Neutrophil (primary cell): ENCODE data around the gene SYT6.
"Not testable (repeated sequence)": the region's sequence is repeated elsewhere in the genome, so short reads cannot be mapped to it uniquely, and the experiment has no call there.

Experiments
- H3K27ac ChIP-seq: fragments of 200-600 bp; sonication (generic); 2 replicates; pipeline ENCODE4 v1.5.1; 2016; ENCODE audit warnings: mild to moderate bottlenecking, moderate library complexity
- H3K27me3 ChIP-seq: fragments of 200-600 bp; sonication (generic); 2 replicates; pipeline ENCODE4 v1.6.0; 2016; ENCODE audit warnings: mild to moderate bottlenecking
- H3K36me3 ChIP-seq: fragments of 200-600 bp; sonication (generic); 2 replicates; pipeline ENCODE4 v1.5.1; 2017
- H3K4me1 ChIP-seq, 2 experiments: fragments of 200-600 bp in 1 of 2; sonication (generic) in 1 of 2; 1 replicate in 1 of 2; 2 replicates in 1 of 2; pipeline versions ENCODE4 v1.5.1 to v1.6.1; 2013 to 2016; ENCODE audit warnings: low read depth in 1 of 2, low read length in 1 of 2, mild to moderate bottlenecking in 1 of 2, moderate library complexity in 1 of 2; ENCODE audit not compliant: control insufficient read depth in 1 of 2, insufficient read depth in 1 of 2
- H3K4me3 ChIP-seq, 2 experiments: fragments of 200-600 bp in 1 of 2; sonication (generic) in 1 of 2; 1 replicate in 1 of 2; 2 replicates in 1 of 2; pipeline ENCODE4 v1.5.1; 2013 to 2016; ENCODE audit warnings: low read depth in 1 of 2, low read length in 1 of 2, mild to moderate bottlenecking in 1 of 2, moderate library complexity in 1 of 2
- H3K9me3 ChIP-seq: fragments of 200-600 bp; sonication (generic); 2 replicates; pipeline ENCODE4 v1.5.1; 2016
- TF ChIP-seq, protein P1 (sequence below): fragments of 200-600 bp; sonication (generic); IDR thresholded peaks from 2 replicates; pipeline ENCODE4 v1.5.1; 2016; ENCODE audit warnings: antibody characterized with exemption

Gene SYT6

DNA sequence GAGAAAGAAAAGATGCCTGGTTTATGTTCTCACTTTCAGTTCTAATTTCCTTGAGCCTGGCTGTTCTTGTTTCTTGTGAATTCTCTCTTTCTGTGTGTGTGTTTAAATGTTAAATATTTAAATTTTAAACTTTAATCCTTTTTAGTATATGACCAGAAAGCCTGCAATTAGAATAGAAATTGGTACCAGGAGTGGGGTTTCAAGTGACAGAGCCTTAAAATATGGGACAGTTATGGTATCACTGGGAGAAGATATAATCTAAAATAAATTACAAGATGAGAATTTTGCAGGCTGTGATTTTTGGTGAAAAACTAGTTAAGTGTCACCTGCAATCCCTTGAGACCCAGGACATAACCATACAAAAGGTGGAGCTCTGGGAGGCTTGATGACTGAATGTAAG, 81.4 kb downstream of the SYT6 start:
- TF ChIP-seq, protein P1, sequence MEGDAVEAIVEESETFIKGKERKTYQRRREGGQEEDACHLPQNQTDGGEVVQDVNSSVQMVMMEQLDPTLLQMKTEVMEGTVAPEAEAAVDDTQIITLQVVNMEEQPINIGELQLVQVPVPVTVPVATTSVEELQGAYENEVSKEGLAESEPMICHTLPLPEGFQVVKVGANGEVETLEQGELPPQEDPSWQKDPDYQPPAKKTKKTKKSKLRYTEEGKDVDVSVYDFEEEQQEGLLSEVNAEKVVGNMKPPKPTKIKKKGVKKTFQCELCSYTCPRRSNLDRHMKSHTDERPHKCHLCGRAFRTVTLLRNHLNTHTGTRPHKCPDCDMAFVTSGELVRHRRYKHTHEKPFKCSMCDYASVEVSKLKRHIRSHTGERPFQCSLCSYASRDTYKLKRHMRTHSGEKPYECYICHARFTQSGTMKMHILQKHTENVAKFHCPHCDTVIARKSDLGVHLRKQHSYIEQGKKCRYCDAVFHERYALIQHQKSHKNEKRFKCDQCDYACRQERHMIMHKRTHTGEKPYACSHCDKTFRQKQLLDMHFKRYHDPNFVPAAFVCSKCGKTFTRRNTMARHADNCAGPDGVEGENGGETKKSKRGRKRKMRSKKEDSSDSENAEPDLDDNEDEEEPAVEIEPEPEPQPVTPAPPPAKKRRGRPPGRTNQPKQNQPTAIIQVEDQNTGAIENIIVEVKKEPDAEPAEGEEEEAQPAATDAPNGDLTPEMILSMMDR, result no peak
- Histone ChIP-seq H3K4me1 (no peaks in the 10 kb centered on the region), H3K9me3 (peaks cover 4% of the 10 kb centered on the region), H3K36me3 (no peaks in the 10 kb centered on the region), H3K27ac (no peak overlapping the region), H3K27me3 (no peaks in the 10 kb centered on the region), H3K4me3 (no peak overlapping the region)

DNA sequence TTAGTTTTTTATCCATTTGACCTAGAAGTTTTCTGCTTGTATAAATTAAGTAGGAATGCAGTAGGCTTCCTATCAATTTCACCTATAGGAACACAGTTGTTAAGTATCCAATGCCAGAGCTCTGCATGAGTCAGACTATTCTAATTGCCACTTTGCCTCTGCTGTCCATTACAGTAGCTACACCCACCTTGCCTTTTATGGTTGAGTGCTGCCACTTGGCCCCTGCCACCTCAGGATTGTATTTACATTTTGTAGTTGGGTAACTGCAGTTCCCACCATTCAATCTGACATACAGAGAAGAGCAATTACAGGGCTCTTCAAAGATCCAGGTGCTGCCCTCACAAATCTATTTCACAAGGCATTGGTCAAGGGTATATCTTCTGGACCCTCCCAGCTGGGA, 83.9 kb downstream of the SYT6 start:
- not testable (repeated sequence) for H3K27me3 ChIP-seq, H3K9me3 ChIP-seq, H3K4me3 ChIP-seq, H3K27ac ChIP-seq, H3K36me3 ChIP-seq, H3K4me1 ChIP-seq

DNA sequence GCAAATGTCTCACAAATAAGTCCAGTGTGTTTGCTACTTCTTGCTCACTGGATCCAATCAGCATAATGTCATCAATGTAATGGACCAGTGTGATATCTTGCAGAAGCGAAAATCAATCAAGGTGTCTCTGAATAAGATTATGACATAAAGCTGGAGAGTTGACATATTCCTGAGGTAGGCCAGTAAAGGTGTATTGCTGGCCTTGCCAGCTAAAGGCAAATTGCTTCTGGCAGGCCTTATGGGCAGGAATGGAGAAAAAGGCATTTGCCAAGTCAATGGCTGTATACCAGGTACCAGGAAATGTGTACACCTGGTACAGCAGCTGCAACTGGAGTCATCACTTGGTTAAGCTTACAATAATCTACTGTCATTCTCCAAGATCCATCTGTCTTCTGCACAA, 85.0 kb downstream of the SYT6 start:
- H3K9me3 ChIP-seq, H3K27me3 ChIP-seq, H3K36me3 ChIP-seq, H3K4me3 ChIP-seq, H3K4me1 ChIP-seq, H3K27ac ChIP-seq: not testable (repeated sequence)

DNA sequence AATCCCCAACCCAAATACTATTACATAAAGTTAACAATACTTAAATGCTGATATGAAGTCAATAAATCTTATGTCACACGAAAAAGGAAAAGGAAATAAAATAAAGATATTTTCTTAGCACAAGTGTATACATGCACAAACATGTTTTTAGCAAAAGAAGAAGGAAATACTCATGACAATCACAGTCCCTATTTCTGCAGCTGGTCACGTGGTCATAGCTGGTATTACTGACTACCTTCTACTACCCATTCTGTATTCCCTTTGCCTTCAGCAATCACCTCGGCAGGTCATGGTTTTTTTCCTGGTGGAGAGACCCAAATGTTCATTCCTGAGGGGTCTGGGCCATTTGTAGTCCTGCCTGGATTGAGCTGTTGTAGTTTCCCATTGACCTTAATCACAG, 88.0 kb downstream of the SYT6 start:
- not testable (repeated sequence) for H3K27me3 ChIP-seq, H3K27ac ChIP-seq, H3K4me3 ChIP-seq, H3K4me1 ChIP-seq, H3K36me3 ChIP-seq, H3K9me3 ChIP-seq

DNA sequence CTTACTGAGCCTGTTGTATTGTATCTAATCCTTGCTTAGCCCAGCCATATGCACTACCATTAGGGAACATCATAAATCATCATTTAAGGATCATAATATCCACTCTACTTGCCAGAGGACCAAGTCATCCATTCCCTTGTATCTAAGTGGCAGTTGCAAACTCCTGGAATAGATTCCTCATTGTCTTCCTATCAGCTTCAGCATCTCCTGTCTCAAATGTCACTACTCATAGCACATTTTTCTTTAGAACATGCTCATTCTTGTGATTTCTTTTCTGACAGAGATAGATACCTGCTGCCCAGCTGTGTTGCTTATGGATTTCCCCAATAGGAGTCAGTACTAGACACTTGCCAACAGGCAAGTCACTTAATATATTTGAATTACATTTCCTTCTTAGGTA, 90.1 kb downstream of the SYT6 start:
- H3K4me1 ChIP-seq, result no peaks in the 10 kb centered on the region
- no peaks in the 10 kb centered on the region for H3K36me3 ChIP-seq
- TF ChIP-seq, protein P1, result no peak
- H3K4me3 ChIP-seq, result no peak overlapping the region
- no peaks in the 10 kb centered on the region for H3K27me3 ChIP-seq
- H3K9me3 ChIP-seq, result peaks cover 5% of the 10 kb centered on the region
- no peak overlapping the region for H3K27ac ChIP-seq

DNA sequence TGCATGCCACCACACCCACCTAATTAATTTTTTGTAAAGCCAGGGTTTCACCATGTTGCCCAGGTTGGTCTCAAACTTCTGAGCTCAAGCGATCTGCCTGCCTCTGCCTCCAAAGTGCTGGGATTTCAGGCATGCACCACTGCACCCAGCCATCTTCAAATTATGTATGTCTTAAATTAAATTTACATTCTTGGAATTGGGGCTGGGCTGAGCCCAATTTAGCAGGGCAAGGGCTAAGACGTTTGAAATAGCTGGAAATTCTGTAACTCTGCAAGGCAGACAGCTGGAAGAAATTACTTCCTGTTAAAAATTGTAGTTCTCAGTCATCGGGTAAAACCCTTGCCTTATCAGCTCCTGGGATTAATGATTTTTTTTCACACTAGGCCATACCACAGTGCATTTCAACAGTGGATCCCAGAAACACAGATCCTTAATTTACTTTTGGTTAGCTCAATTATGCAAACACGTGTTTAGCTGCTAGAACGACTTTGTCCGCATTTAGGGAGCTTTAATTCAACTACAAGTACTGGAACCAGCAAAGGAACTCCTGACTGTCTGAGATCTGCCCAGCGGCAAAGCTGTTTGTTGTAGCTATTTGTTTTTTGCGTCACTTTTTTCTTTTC, 91.1 kb downstream of the SYT6 start:
- H3K36me3 ChIP-seq, result no peaks in the 10 kb centered on the region
- TF ChIP-seq, protein P1, result no peak
- H3K9me3 ChIP-seq, result peaks cover 5% of the 10 kb centered on the region
- H3K27me3 ChIP-seq, result no peaks in the 10 kb centered on the region
- H3K4me1 ChIP-seq, result no peaks in the 10 kb centered on the region
- H3K4me3 ChIP-seq, result no peak overlapping the region
- no peak overlapping the region for H3K27ac ChIP-seq

DNA sequence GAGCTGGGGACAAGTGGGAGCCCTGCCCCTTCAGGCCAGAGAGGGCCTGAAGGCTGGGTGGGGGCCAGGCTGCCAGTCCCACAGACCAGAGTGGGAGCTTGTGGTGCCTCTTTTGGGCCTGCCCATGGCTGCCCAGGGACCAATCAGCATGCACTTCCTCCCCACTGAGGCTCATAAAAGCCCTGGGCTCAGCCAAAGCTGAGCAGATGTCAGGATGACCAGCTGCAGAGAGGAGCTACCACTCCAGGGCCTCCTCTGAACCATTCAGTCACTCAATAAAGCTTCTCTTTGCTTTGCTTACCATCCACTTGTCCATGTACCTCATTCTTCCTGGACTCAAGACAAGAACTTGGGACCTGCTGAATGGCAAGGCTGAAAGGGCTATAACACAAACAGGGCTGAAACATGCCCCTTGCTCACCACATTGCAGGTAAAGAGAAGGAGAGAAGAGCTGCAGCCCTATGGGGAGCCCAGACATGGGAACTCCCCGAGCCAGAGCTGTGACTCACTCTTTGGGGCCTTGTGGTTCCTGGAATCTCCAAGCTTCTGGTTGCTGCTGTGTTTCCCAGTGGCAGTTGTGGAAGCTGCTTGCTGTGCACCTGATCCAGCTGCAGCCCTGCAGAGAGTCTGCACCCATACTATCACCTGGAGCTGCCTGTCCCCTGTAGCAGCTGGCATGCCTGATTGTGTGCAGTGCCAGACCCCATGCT, 92.4 kb downstream of the SYT6 start:
- Histone ChIP-seq H3K27ac (no peak overlapping the region), H3K27me3 (no peaks in the 10 kb centered on the region)
- TF ChIP-seq, protein P1, result no peak

DNA sequence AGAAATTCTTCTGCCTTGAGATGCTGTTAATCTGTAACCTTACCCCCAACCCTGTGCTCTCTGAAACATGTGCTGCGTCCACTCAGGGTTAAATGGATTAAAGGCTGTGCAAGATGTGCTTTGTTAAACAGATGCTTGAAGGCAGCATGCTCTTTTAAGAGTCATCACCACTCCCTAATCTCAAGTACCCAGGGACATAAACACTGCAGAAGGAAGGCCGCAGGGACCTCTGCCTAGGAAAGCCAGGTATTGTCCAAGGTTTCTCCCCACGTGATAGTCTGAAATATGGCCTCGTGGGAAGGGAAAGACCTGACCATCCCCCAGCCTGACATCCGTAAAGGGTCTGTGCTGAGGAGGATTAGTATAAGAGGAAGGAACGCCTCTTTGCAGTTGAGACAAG, 95.4 kb downstream of the SYT6 start:
- not testable (repeated sequence) for H3K27me3 ChIP-seq, H3K9me3 ChIP-seq, H3K4me1 ChIP-seq, H3K4me3 ChIP-seq, H3K27ac ChIP-seq, H3K36me3 ChIP-seq

More for the DNA sequence above, 92.4 kb downstream of the SYT6 start:
- no peak overlapping the region for H3K4me3 ChIP-seq
- no peaks in the 10 kb centered on the region for H3K36me3 ChIP-seq
- H3K9me3 ChIP-seq, result peaks cover 5% of the 10 kb centered on the region
- no peaks in the 10 kb centered on the region for H3K4me1 ChIP-seq
